ENCODE results near the gene SLC14A1.
A peak's percentile ranks its signal among the peaks of the same experiment; 100 is the strongest.

Gene SLC14A1

DNA sequence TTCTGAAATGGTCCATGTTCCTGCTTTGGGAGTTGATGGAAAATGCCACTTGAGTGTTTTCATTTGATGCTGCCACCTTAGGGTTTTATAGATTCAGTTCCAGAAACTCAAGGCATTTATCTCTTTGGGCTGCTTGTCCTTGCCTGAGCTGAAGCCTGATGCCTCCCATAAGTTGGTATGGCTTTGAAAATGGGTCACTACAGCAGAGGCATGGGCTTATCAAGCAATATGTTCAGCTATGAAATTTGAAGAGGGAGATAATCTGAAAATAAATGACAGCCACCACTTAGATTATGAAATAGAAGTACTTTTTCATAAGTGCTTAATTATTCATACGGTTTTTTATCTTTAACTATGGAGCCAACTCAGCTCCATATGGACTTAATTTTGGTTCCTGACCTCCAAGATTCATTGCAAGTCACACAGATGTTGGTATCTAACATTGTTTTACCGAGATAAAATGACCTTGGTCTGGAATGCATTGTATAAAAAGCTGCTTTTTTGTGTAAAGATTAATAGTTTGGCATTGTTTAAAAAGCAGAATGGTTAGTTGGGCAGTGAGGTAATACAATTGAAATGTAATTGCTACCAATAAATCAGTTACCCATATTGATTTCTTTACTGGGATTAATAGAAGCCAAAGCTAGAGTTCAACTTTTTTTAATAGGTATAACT, 4.5 kb downstream of the SLC14A1 start:
- no peak overlapping the region for H3K4me3 ChIP-seq (replicated peaks; ENCODE audit: low read depth, low read length)
- peak; percentile 52 for DNase-seq (ENCODE audit: extremely low read depth, low read depth)
- TF ChIP-seq, protein P1, sequence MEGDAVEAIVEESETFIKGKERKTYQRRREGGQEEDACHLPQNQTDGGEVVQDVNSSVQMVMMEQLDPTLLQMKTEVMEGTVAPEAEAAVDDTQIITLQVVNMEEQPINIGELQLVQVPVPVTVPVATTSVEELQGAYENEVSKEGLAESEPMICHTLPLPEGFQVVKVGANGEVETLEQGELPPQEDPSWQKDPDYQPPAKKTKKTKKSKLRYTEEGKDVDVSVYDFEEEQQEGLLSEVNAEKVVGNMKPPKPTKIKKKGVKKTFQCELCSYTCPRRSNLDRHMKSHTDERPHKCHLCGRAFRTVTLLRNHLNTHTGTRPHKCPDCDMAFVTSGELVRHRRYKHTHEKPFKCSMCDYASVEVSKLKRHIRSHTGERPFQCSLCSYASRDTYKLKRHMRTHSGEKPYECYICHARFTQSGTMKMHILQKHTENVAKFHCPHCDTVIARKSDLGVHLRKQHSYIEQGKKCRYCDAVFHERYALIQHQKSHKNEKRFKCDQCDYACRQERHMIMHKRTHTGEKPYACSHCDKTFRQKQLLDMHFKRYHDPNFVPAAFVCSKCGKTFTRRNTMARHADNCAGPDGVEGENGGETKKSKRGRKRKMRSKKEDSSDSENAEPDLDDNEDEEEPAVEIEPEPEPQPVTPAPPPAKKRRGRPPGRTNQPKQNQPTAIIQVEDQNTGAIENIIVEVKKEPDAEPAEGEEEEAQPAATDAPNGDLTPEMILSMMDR (IDR thresholded peaks at IDR 0.05; ENCODE audit: low read depth, low read length, missing control alignments) = no peak

DNA sequence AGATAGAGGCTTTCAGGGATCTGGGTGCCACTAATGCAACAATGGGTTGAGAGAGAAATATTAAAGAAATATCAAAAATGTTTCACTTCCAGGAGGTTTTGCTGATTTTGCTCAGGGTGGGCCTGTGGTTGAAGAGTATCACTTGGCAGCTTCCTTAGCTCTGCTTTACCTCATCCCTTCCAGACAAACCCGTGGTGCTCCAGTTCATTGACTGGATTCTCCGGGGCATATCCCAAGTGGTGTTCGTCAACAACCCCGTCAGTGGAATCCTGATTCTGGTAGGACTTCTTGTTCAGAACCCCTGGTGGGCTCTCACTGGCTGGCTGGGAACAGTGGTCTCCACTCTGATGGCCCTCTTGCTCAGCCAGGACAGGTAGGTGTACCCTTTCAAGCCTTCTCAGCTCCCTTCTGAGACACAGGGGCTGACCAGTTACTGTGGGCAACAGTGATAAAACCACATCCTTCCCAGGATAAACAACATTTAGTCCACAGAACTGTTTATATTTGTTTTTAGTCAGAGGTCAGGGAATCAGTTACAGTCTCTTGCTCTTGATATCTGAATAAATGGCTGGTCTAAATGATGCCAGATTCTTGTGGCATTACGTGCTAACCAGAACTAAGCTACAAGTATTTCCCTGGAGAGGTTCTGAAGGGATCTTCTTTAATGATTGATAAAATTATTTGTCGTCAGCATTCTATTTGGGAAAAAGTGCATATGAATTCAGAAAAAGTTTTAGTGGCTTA, 7.0 kb downstream of the SLC14A1 start:
- no peak for DNase-seq (ENCODE audit: extremely low read depth, low read depth)
- TF ChIP-seq, protein P1 (IDR thresholded peaks at IDR 0.05; ENCODE audit: low read depth, low read length, missing control alignments) = no peak

DNA sequence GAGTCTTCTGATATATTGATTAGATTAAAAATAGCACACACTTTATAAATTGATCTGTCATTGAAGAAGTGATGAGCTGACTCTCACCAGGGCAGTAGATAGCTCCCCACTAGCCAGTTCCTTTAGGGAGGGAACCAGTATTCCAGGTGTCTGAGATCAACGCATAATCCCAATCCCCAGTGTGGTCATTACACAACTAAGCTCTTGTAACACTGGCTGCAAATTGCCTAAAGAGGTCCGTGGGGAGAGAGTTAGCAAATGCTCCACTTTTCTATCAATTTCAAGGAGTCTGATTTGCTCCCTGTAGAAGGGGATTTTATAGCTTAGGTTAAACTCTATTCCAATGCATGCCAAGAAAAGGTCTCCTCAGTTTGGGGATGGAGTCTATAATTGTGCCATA, 7.7 kb downstream of the SLC14A1 start:
- TF ChIP-seq, protein P1 (IDR thresholded peaks at IDR 0.05; ENCODE audit: low read depth, low read length, missing control alignments) = no peak

More for the DNA sequence above, 7.0 kb downstream of the SLC14A1 start:
- no peak overlapping the region for H3K4me3 ChIP-seq (replicated peaks; ENCODE audit: low read depth, low read length)

DNA sequence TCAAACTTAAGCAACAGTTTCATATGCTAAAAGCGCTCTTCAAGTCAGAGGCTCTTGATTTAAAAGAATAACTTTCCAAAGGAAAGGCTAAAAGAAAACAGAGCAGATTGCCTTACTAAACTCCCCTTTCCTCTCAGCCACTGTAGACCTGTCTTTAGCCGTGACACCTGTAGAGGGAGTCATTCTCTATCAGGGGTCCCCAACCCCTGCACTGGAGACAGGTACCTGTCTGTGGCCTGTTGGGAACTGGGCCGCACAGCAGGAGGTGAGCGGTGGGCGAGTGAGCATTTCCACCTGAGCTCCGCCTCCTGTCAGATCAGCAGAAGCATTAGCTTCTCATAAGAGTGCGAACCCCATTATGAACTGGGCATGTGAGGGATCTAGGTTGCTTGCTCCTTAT, 9.6 kb downstream of the SLC14A1 start:
- no peak overlapping the region for H3K4me3 ChIP-seq (replicated peaks; ENCODE audit: low read depth, low read length)
- DNase-seq (ENCODE audit: extremely low read depth, low read depth) = no peak
- TF ChIP-seq, protein P1 (IDR thresholded peaks at IDR 0.05; ENCODE audit: low read depth, low read length, missing control alignments) = no peak

More for the DNA sequence above, 7.7 kb downstream of the SLC14A1 start:
- no peak for DNase-seq (ENCODE audit: extremely low read depth, low read depth)
- no peak overlapping the region for H3K4me3 ChIP-seq (replicated peaks; ENCODE audit: low read depth, low read length)

DNA sequence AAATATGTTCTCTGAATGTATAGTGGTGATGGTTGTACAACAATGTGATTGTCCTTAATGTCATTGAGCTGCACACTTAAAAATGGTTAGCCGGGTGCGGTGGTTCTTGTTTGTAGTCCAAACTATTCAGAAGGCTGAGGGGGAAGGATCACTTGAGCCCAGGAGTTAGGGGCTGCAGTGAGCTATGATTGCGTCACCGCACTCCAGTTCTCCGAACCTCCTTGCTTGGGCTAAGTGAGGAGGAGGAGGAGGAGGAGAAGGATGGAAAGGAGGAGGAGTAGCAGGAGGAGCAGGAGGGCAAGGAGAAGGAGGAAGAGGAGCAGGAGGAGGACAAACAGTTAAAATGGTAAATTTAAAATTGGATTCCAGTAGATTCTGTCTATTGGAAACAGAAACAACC, 10.5 kb downstream of the SLC14A1 start:
- TF ChIP-seq, protein P1 (IDR thresholded peaks at IDR 0.05; ENCODE audit: low read depth, low read length, missing control alignments) = no peak
- H3K4me3 ChIP-seq (replicated peaks; ENCODE audit: low read depth, low read length) = no peak overlapping the region
- DNase-seq (ENCODE audit: extremely low read depth, low read depth) = no peak

DNA sequence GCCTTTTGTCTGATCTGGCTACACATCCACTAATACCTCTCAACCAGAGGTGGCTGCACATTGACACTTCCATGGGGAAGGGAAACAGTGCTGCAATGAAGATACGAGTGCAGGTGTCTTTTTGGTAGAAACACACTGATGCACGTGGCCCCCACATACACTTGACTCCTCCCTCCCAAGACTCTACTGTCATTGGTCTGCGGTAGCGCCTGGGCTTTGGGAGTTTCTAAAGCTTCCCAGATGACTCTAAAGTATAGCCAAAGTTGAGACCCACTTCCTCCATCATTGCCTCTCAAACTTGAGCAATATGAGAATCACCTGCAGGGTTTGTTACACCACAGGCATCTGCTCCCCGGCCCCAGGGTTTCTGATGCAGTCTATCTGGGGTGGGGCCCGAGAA, 11.0 kb downstream of the SLC14A1 start:
- no peak overlapping the region for H3K4me3 ChIP-seq (replicated peaks; ENCODE audit: low read depth, low read length)
- TF ChIP-seq, protein P1 (IDR thresholded peaks at IDR 0.05; ENCODE audit: low read depth, low read length, missing control alignments) = no peak
- no peak for DNase-seq (ENCODE audit: extremely low read depth, low read depth)
